Cardiac muscle cell (in vitro differentiated cells and primary cell): Measurements from ENCODE around the gene UQCRC2. TPM values are rescaled to one million over a fixed set of nuclear protein-coding genes. Genes with fewer than 3 reads are reported as not detected.

ENCODE experiments used
- DNase-seq, 2 donors: peaks; one replicate each; pipeline versions ENCODE4 v3.0.0 to v3.0.0-alpha.2; 2010 to 2017; ENCODE audit warnings: low read depth in 1 of 2, low spot score in 1 of 2
- H3K27ac ChIP-seq: fragments of 200-600 bp; sonication (generic); 2 replicates; pipeline ENCODE4 v1.5.1; 2016
- H3K27me3 ChIP-seq: fragments of 200-600 bp; sonication (generic); 2 replicates; pipeline ENCODE4 v1.6.0; 2016; ENCODE audit warnings: control low read depth
- H3K36me3 ChIP-seq: fragments of 200-600 bp; sonication (generic); 2 replicates; pipeline ENCODE4 v1.5.1; 2016; ENCODE audit warnings: control low read depth
- H3K4me1 ChIP-seq: fragments of 200-600 bp; sonication (generic); 2 replicates; pipeline ENCODE4 v1.8.1; 2017; ENCODE audit warnings: low read depth, mild to moderate bottlenecking, mixed run types
- H3K4me3 ChIP-seq: fragments of 200-600 bp; sonication (generic); 2 replicates; pipeline ENCODE4 v1.5.1; 2016; ENCODE audit warnings: mild to moderate bottlenecking
- H3K9me3 ChIP-seq: fragments of 200-600 bp; sonication (generic); 2 replicates; pipeline ENCODE4 v1.5.1; 2017; ENCODE audit warnings: low read depth, mild to moderate bottlenecking, control low read depth
- polyA plus RNA-seq: library from polyadenylated mRNA; unstranded; fragments of >200 nt; fragmentation: Nextera tagmentation; extraction: Ambion mirVana; gene quantifications from 2 replicates; pipeline ENCODE4 v1.2.1, GENCODE V29; 2016
- total RNA-seq: library from RNA; depleted of rRNA; stranded (reverse); fragments of >200 nt; gene quantifications from 2 replicates; pipeline ENCODE4 v1.2.3, GENCODE V29; 2016
- TF ChIP-seq, protein P1 (sequence below): IDR thresholded peaks from 2 replicates; pipeline ENCODE4 v1.5.1; 2012; ENCODE audit warnings: low read depth, mild to moderate bottlenecking, low read length

UQCRC2 gene
- total and polyA plus RNA-seq, 2 experiments from 2014 or later = 248 to 338 TPM

DNA sequence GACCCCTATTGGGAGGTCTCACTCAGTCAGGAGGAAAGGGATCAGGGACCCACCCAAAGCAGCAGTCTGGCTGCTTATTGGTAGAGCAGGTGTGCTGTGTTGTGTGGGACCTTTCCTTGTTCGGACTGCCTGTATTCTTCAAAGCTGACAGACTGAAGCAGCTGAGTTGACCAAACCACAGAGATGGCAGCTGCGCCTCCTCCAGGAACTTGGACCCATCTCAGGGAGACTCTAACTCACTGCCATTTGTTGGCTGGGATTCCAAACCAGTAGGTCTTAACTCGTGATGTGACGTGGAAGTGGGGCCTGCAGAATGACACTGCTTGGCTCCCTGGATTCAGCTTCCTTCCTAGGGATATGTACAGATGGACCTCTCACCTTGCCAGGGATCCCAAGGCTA, 9.6 kb upstream of the UQCRC2 start:
- no peak overlapping the region for H3K27ac ChIP-seq
- no peaks in the 10 kb centered on the region for H3K9me3 ChIP-seq
- H3K4me3 ChIP-seq = no peak overlapping the region
- TF ChIP-seq, protein P1, sequence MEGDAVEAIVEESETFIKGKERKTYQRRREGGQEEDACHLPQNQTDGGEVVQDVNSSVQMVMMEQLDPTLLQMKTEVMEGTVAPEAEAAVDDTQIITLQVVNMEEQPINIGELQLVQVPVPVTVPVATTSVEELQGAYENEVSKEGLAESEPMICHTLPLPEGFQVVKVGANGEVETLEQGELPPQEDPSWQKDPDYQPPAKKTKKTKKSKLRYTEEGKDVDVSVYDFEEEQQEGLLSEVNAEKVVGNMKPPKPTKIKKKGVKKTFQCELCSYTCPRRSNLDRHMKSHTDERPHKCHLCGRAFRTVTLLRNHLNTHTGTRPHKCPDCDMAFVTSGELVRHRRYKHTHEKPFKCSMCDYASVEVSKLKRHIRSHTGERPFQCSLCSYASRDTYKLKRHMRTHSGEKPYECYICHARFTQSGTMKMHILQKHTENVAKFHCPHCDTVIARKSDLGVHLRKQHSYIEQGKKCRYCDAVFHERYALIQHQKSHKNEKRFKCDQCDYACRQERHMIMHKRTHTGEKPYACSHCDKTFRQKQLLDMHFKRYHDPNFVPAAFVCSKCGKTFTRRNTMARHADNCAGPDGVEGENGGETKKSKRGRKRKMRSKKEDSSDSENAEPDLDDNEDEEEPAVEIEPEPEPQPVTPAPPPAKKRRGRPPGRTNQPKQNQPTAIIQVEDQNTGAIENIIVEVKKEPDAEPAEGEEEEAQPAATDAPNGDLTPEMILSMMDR = no peak
- no peaks in the 10 kb centered on the region for H3K36me3 ChIP-seq
- peaks cover 15% of the 10 kb centered on the region for H3K27me3 ChIP-seq
- no peaks in the 10 kb centered on the region for H3K4me1 ChIP-seq
- no peak for DNase-seq

DNA sequence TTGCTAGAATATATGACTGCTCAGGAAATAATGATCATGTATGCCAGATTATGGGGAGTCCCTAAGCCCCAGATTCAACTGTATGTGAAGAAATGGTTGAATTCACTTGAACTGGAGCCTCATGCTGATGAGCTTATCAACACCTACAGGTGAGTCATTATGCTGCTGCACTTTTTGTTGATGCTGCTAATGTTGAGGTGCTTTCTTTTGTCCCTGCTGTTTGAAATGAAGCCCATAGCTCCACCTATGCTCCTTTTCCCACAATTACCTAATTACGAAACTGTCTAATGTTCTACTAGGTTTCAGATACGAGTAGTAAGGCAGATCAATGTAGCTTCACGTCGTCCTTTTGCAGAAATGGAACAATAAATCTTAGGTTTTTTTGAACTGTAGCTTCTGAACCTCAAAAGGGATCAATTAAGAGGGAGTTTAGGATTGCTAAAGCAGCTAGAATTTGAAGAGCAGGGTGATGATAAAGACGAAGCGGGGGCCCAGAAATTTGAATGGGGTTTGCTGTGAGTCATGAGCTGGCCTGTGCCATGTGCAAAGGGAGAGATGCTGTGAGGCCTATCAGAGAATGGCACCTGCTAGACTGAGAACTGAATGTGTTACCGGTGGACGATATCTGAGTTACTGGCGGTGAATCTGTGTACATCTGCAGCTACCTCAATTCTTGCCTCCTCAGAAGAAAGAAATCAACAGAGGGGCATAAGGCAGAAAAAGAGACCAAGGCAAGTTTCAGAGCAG, 6.1 kb upstream of the UQCRC2 start:
- no peak overlapping the region for H3K4me3 ChIP-seq
- TF ChIP-seq, protein P1 = no peak
- no peaks in the 10 kb centered on the region for H3K36me3 ChIP-seq
- no peaks in the 10 kb centered on the region for H3K4me1 ChIP-seq
- H3K27me3 ChIP-seq = peaks cover 3% of the 10 kb centered on the region
- no peak for DNase-seq
- no peak overlapping the region for H3K27ac ChIP-seq
- no peaks in the 10 kb centered on the region for H3K9me3 ChIP-seq

DNA sequence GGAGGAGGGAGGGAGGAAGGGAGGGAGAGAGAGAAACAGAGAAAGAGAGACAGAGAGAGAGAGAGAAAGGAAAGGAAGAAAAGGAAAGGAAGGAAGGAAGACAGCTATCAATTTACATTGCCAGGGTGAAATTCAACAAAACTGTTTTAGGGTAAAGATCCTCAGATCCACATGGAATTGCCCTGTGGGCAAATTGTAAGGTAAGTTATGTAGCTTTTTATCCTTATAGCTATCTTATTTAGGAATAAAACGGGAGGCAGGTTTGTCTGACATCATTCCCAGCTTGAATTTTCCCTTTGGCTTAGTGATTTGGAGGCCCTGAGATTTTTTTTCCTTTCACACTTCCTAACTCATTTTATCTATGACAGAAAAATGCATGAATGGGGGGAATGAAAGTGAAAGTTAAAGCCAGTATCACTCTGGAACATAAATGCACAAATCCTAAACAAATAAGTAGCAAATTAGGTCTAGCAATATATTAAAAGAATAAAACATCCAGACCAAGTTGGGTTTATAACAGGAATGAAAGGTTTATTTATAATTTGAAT, 3.4 kb upstream of the UQCRC2 start:
- Histone ChIP-seq H3K27ac (no peak overlapping the region), H3K9me3 (no peaks in the 10 kb centered on the region), H3K36me3 (no peaks in the 10 kb centered on the region), H3K27me3 (no peaks in the 10 kb centered on the region), H3K4me1 (peaks cover 4% of the 10 kb centered on the region), H3K4me3 (no peak overlapping the region)
- no peak for DNase-seq
- TF ChIP-seq, protein P1 = no peak

DNA sequence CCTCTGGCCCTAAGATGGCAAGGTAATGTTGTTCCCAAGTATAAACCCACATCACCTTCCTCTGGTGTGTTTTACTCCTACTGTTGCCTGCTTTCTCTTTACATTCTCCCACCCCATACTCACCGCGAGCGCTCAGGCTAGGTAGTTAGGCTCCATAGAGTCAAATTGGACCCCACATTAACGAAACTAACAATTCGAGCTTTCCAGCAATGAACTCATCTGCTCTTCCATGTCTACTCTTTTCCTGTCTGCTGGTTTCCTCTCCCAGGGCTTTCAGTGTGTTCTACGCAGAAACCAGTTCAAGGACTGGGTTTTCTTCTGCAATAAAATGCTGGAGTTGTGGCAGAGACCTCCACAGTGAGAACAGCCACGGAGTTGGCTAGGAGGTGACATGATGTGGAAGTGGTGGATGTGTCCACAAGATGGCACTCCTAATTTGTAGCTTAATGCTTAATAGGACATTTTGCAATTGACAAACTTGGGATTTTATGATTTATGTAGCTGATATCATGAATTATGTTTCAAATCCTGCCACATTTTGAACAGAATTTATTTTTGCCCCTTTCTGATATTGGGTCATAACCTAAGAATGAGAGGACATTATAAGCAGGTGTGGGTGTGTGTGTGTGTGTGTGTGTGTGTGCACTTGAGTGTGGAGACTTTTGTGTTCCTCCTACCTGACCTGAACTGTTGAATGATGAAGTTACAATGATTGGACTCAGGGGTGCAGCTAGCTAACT, 2.2 kb upstream of the UQCRC2 start:
- Histone ChIP-seq H3K36me3 (no peaks in the 10 kb centered on the region), H3K27ac (no peak overlapping the region), H3K27me3 (no peaks in the 10 kb centered on the region), H3K9me3 (no peaks in the 10 kb centered on the region), H3K4me1 (peaks cover 6% of the 10 kb centered on the region), H3K4me3 (no peak overlapping the region)
- peak; percentile 12 to 50 for DNase-seq
- TF ChIP-seq, protein P1 = peak; percentile 44

DNA sequence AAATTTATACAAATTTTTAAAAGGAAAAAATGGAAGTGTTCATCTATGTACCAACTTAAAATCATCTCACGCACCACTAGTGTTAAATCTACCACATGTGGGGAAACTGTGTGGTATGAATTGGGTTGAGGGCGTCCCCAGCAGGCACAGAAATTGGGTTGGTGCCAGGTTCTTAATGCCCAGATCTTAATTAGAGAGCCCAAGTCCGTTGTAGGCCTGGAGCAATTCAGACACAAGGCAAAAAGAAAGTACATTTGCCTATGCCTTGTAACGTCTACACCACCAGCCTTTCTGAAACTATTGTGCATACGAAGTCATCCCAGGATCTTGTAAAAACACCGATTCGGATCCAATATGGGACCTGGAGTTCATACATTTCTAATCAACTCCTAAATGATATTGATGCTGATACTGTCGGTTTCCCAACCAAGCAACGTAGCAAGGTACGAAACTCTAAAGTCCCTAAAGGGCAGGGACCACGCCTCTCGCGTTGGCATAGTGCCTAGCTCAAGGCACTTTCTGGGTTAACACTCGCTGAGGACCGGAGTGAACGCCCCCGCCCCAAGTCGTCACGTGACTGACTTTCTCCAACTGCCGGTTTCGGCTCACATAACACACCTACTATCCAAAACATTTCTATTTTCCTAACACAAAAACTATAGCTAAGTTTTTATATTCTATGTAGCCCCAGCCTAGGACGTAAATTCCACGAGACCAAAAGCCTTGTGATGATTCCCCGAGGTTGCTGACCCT, 945 bp upstream of the UQCRC2 start:
- TF ChIP-seq, protein P1 = no peak
- peak; percentile 72 to 87 for DNase-seq
- Histone ChIP-seq H3K4me3 (peak overlapping the region; percentile 99), H3K27me3 (no peaks in the 10 kb centered on the region), H3K36me3 (peaks cover 3% of the 10 kb centered on the region), H3K27ac (peak overlapping the region; percentile 100), H3K9me3 (no peaks in the 10 kb centered on the region), H3K4me1 (peaks cover 6% of the 10 kb centered on the region)
